Activated T-cell treated with anti-CD3 and anti-CD28 coated beads, Interleukin-2, amount 50 U/mL, for 72 hours (primary cell): ENCODE results near the gene CDC42BPB. TPM values are rescaled to one million over a fixed set of nuclear protein-coding genes. Genes with fewer than 3 reads are reported as not detected.

Source experiments
- ATAC-seq, 2 donors: fragments of 150-1000 bp; cut with Tn5 transposase; replicated peaks in 1 of 2; 2 replicates each; pipeline ENCODE4 v1.10.0; 2021; ENCODE audit warnings: moderate library complexity in 2 of 2, mild to moderate bottlenecking in 1 of 2
- DNase-seq, 2 donors: peaks; one replicate each; pipeline ENCODE4 v3.0.0; 2021 to 2022; ENCODE audit warnings: mixed read lengths in 1 of 2
- H3K27ac Mint-ChIP-seq: one replicate; pipeline ENCODE4 v1.8.0; 2022; ENCODE audit warnings: mild to moderate bottlenecking, moderate library complexity, mixed read lengths
- H3K27me3 Mint-ChIP-seq: one replicate; pipeline ENCODE4 v1.8.0; 2022; ENCODE audit warnings: low read depth, mixed read lengths
- H3K36me3 Mint-ChIP-seq, 2 donors: one replicate each; pipeline ENCODE4 v1.8.0; 2022; ENCODE audit warnings: mixed read lengths in 2 of 2, mild to moderate bottlenecking in 1 of 2; ENCODE audit not compliant: insufficient read depth in 2 of 2
- H3K4me1 Mint-ChIP-seq: one replicate; pipeline ENCODE4 v1.8.0; 2022; ENCODE audit warnings: low read depth, mixed read lengths
- H3K4me3 Mint-ChIP-seq, 2 donors: one replicate each; pipeline ENCODE4 v1.8.0; 2022; ENCODE audit warnings: mild to moderate bottlenecking in 2 of 2, mixed read lengths in 2 of 2, moderate library complexity in 2 of 2
- H3K9me3 Mint-ChIP-seq, 2 donors: one replicate each; pipeline ENCODE4 v1.8.0; 2022; ENCODE audit warnings: mixed read lengths in 2 of 2
- total RNA-seq, 2 donors: library from RNA; stranded (reverse); gene quantifications; one replicate each; pipeline ENCODE4 v1.2.3, GENCODE V29; 2022

The CDC42BPB gene
- total RNA-seq, 2 donors from 2014 or later: 3.7 to 5.4 TPM

DNA sequence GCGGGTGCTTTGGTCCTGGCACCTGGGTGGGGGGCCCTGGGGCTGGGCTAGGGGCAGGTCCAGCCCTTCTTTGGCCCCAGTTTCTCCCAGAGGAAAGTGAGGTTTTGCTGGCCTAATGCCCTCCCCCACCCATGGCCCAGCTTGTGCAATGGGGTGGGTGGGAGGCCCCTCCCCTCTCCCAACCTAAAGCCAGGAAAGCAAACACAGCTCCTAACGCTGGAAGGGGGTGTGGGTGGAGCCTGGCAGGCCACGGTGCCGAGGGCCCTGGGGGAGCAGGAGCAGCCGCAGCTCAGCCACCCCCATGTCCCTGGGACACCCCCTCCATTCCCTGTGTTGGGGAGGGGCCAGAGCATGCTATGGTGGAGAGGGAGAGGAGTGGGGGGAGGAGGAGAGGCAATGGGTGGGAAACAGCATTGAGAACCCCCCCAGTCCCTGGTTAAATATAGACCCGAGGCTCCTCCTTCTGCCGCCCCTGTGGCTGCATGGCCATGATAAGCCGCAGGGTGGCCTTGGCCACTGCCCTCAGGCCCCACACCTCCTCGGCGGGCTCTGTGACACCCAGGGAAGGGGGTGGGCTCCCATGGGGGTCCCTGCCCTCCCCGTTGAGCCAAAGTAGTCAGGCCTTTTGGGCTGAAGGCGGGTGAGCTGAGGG, 41.9 kb upstream of the CDC42BPB start:
- Mint-ChIP-seq H3K4me1 (no peaks in the 10 kb centered on the region), H3K27ac (no peak overlapping the region), H3K9me3 (no peaks in the 10 kb centered on the region), H3K27me3 (peaks cover 23% of the 10 kb centered on the region), H3K4me3 (no peak overlapping the region), H3K36me3 (no peaks in the 10 kb centered on the region)
- no peak for ATAC-seq
- DNase-seq: no peak

DNA sequence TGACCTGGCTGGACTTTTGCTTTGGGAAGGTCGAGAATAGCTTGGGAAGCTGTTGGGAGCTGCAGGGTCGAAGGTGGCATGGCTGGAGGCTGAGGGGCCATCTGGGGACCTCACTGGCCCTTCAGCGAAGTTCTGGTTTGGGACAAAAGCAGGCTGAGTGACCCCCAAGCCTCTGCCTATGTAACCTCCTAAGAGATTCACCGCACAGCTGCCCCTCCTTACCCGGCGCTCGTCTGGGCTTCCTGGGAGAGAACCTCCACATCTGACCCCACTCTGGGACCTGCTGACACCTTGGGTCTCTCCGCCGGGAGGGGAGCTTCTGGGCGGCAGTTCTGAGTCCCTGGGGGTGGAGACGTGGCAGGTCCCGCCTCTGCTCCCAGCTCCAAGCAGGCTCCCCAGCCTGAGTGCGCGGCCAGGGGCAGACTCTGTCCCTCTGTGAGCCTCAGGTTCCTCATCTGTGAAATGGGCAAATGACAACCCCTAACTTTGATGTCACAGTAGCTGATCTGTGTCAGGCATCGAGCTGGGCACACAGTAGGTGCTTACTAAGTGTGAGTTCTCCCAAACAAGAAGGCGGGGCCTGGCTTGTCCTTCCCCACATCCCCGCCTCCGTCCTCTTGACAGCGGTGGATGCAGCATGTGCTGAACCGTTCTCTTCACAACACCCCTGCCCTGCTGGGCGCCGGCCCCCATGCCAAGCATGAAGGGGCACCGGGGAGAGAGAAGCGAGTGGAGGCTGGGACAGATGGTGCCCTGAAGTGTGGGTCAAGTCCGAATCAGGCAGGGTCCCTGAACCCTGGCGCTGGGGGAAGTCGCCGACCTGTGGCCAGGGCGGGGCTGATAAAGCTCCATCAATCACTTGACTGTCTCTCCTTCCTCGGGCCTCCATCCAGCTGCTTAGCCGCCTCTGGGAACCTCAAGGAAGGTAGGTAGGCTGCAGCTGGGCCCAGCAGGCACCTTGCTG, 40.9 kb upstream of the CDC42BPB start:
- H3K4me1 Mint-ChIP-seq: no peaks in the 10 kb centered on the region
- ATAC-seq (no peak), DNase-seq (no peak)
- no peaks in the 10 kb centered on the region for H3K36me3 Mint-ChIP-seq
- H3K4me3 Mint-ChIP-seq: no peak overlapping the region
- H3K9me3 Mint-ChIP-seq: no peaks in the 10 kb centered on the region
- H3K27me3 Mint-ChIP-seq: peaks cover 19% of the 10 kb centered on the region
- no peak overlapping the region for H3K27ac Mint-ChIP-seq

DNA sequence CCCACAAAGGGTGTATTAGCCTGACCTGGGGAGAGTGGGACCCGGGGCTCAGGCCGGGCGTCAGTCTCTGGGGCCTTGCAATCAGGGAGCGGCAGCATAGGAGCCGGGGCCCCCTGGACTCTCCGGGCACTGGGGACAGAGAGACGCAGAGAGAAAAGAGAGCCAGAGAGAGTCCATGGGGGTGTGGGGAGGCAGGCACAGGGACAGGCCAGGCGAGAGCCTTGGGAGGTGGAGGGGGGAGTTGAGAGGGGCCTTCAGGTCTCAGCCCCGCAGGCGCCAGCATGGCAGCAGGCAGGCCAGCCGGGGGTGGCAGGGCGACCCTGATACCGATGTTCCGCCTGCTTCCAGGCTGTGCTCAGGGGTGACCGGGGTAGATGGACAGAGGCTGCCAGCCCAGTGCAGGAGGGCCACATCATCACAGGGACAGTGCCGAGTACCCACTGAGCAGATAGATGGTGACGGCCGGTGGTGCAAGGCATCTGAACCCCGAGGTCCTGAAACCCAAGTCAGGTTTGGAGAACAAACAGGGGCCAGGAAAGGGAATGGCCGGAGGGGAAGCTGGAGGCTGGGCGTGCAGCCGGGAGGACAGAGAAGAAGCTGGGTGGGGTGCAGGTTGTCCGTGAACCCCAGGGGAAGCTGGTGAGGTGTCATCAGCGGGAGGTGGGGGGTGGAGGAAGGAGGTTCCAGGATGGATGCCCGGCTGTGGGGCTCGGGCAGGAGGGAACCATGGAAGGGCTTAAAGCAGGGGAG, 40.1 kb upstream of the CDC42BPB start:
- H3K4me1 Mint-ChIP-seq: no peaks in the 10 kb centered on the region
- DNase-seq: no peak
- no peaks in the 10 kb centered on the region for H3K9me3 Mint-ChIP-seq
- H3K36me3 Mint-ChIP-seq: no peaks in the 10 kb centered on the region
- ATAC-seq: no peak
- peaks cover 13% of the 10 kb centered on the region for H3K27me3 Mint-ChIP-seq
- H3K27ac Mint-ChIP-seq: no peak overlapping the region
- no peak overlapping the region for H3K4me3 Mint-ChIP-seq

DNA sequence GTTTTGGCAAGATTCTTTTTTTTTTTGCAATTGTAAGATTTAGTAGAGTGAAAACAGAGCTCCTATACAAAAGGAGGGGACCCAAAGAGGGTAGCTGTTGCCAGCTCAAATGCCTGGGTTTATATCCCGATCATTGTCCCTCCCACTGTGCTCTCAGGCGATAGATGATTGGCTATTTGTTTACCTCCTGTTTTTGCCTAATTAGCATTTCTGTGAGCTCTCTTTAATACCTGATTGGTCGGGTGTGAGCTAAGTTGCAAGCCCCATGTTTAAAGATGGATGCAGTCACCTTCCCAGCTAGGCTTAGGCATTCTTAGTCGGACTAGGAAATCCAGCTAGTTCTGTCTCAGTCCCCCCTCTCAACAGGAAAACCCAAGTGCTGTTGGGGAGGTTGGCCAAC, 39.0 kb upstream of the CDC42BPB start:
- DNase-seq (no peak), ATAC-seq (no peak)
- H3K9me3 Mint-ChIP-seq: no peaks in the 10 kb centered on the region
- H3K4me1 Mint-ChIP-seq: no peaks in the 10 kb centered on the region
- no peak overlapping the region for H3K27ac Mint-ChIP-seq
- no peak overlapping the region for H3K4me3 Mint-ChIP-seq
- peaks cover 5% of the 10 kb centered on the region for H3K27me3 Mint-ChIP-seq
- H3K36me3 Mint-ChIP-seq: no peaks in the 10 kb centered on the region

GRCh38 chr14:103095210-103095778, 37.9 kb upstream of the CDC42BPB start:
- no peaks in the 10 kb centered on the region for H3K27me3 Mint-ChIP-seq
- ATAC-seq: no peak

DNA sequence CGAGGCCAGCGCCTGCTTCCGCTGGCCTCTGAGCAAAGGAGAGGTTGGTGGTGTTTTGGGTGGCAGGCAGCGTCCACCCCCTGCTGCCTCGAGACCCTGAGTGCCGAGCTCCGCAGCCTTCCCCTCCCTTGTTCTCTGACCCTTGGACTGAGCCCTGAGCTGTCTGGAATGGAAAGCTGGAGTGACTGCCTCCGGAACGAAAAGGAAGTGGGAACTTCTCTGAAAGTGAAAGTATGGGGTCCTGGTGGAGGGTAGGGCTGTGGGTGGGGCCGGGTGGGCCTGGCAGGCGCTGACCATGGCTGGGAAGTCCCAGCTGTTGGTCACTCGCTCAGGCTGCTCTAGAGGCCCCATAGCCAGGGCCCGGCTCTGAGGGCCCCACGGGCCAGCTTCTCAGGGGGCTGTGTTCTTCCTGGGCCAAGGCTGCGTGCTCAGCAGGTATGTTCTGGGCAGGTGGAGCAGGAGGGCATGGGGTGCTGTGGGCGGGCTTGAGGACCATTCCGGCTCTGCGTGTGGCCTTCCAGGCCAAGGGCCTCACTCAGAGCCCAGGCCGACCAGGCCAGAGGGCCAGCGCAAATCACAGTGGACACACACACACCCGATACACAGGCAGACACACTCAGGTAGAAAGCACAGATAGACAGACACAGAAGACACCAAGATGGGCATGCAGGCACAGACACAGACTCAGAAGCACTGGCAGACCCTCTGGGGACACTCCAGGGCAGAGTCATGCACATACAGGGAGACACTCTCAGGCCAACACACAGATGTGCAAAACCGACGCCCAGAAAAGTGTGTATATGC, 37.3 kb upstream of the CDC42BPB start, which contains the start of gene EXOC3L4:
Gene EXOC3L4, plus strand, starts transcription at position 320 of the 804 bp plus-strand sequence. CDS start 5,495 bp downstream, outside the sequence.
- H3K4me1 Mint-ChIP-seq: peaks cover 5% of the 10 kb centered on the region
- no peaks in the 10 kb centered on the region for H3K36me3 Mint-ChIP-seq
- H3K9me3 Mint-ChIP-seq: no peaks in the 10 kb centered on the region
- H3K27me3 Mint-ChIP-seq: no peaks in the 10 kb centered on the region
- H3K27ac Mint-ChIP-seq: no peak within 1 kb of the TSS
- DNase-seq (no peak), ATAC-seq (no peak)
- no peak within 1 kb of the TSS for H3K4me3 Mint-ChIP-seq

More at GRCh38 chr14:103095210-103095778, 37.9 kb upstream of the CDC42BPB start:
- Mint-ChIP-seq H3K27ac (no peak overlapping the region), H3K4me1 (peaks cover 5% of the 10 kb centered on the region), H3K9me3 (no peaks in the 10 kb centered on the region), H3K36me3 (no peaks in the 10 kb centered on the region), H3K4me3 (no peak overlapping the region)
- no peak for DNase-seq

- no peak overlapping the region for H3K4me3 Mint-ChIP-seq
- H3K9me3 Mint-ChIP-seq: no peaks in the 10 kb centered on the region
- no peaks in the 10 kb centered on the region for H3K27me3 Mint-ChIP-seq
- no peak overlapping the region for H3K27ac Mint-ChIP-seq
- DNase-seq: no peak
- no peaks in the 10 kb centered on the region for H3K36me3 Mint-ChIP-seq
- H3K4me1 Mint-ChIP-seq: peaks cover 5% of the 10 kb centered on the region
- ATAC-seq: no peak
These were observed 36.6 kb upstream of the CDC42BPB start for GRCh38 chr14:103093856-103094405.

GRCh38 chr14:103091883-103092222, 34.5 kb upstream of the CDC42BPB start:
- DNase-seq (no peak), ATAC-seq (no peak)
- peaks cover 3% of the 10 kb centered on the region for H3K27me3 Mint-ChIP-seq
- no peak overlapping the region for H3K27ac Mint-ChIP-seq
- H3K4me1 Mint-ChIP-seq: peaks cover 5% of the 10 kb centered on the region
- H3K4me3 Mint-ChIP-seq: peak overlapping the region; percentile 57 to 58
- H3K36me3 Mint-ChIP-seq: no peaks in the 10 kb centered on the region
- H3K9me3 Mint-ChIP-seq: no peaks in the 10 kb centered on the region

DNA sequence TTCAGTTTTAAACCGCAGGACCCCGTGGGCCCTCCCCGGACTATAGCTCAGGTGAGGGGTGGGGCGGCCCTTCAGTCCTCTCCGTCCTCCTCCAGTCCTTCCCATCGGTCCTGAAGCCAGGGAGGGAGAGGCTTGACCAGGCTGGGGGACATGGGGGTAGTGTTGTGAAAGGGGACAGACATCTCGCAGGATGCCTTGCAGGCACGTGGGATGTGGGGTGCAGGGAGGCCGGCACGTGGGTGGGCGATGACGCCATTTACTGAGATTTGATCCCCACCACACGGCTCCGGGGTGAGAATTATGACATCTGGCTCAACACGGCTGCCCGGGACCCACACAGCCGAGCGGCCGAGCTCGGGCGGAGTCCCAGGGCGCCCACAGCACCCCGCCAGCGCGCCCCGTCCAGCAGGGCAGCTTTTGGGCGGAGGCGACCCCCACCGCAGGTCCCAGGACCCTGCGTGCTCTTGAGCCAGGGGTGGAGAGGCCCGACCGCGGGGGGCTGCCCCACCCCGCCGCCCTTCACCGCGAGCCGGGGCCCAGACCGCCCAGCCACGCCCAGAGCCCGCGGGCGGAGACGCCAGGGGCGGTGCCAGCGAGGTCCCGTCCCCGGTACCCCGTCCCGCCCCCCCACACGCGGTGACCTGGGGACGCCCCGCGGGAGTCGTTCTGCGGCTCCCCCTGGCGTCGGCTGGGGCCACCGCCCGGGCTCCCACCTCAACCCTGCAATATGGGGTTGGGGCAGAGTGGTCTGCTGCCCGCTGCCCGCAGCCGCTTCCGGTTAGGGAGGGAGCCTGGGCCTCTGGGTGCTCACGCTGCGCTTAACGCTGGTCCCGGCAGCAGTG, 33.9 kb upstream of the CDC42BPB start:
- peak overlapping the region; percentile 57 to 70 for H3K4me3 Mint-ChIP-seq
- no peaks in the 10 kb centered on the region for H3K36me3 Mint-ChIP-seq
- no peaks in the 10 kb centered on the region for H3K9me3 Mint-ChIP-seq
- peak; percentile 82 to 83 for DNase-seq
- peaks cover 9% of the 10 kb centered on the region for H3K27me3 Mint-ChIP-seq
- no peak overlapping the region for H3K27ac Mint-ChIP-seq
- ATAC-seq: peak; percentile 89 to 90
- H3K4me1 Mint-ChIP-seq: peaks cover 5% of the 10 kb centered on the region

GRCh38 chr14:103090481-103091020, 33.2 kb upstream of the CDC42BPB start:
- Mint-ChIP-seq H3K4me3 (peak overlapping the region; percentile 55 to 70), H3K9me3 (no peaks in the 10 kb centered on the region), H3K4me1 (peaks cover 5% of the 10 kb centered on the region), H3K36me3 (no peaks in the 10 kb centered on the region), H3K27me3 (peaks cover 11% of the 10 kb centered on the region), H3K27ac (no peak overlapping the region)
- ATAC-seq: no peak
- no peak for DNase-seq
